Transverse colon (tissue), 4 donors: ENCODE data around the gene MOB3C. TPM values are rescaled to one million over a fixed set of nuclear protein-coding genes. Genes with fewer than 3 reads are reported as not detected.

Experiments
- DNase-seq: peaks from one replicate; pipeline ENCODE4 v3.0.0-alpha.2; 2019
- H3K27ac ChIP-seq, 4 donors: fragments of 200-600 bp; sonication (generic); 2 replicates each; pipeline ENCODE4 v1.5.1; 2016 to 2018; ENCODE audit warnings: inconsistent platforms in 4 of 4
- H3K27me3 ChIP-seq: fragments of 200-600 bp; sonication (generic); 2 replicates; pipeline ENCODE4 v1.5.1; 2017; ENCODE audit warnings: inconsistent platforms
- H3K36me3 ChIP-seq, 4 donors: fragments of 200-600 bp; sonication (generic); 2 replicates each; pipeline ENCODE4 v1.5.1; 2017 to 2019; ENCODE audit warnings: inconsistent platforms in 4 of 4
- H3K4me1 ChIP-seq, 4 donors: fragments of 200-600 bp; sonication (generic); 2 replicates each; pipeline ENCODE4 v1.5.1; 2017 to 2020; ENCODE audit warnings: inconsistent platforms in 4 of 4
- H3K4me3 ChIP-seq, 4 donors: fragments of 200-600 bp; sonication (generic); 1 replicate in 1 of 4; 2 replicates in 3 of 4; pipeline versions ENCODE4 v1.5.1 to v1.6.1; 2017 to 2019; ENCODE audit warnings: inconsistent platforms in 4 of 4
- H3K9me3 ChIP-seq, 2 donors: fragments of 200-600 bp; sonication (generic); 2 replicates each; pipeline ENCODE4 v1.5.1; 2017 to 2019; ENCODE audit warnings: inconsistent platforms in 2 of 2
- EP300 ChIP-seq: sonication (generic); formaldehyde crosslinking; IDR thresholded peaks from one replicate; pipeline ENCODE4 v1.6.1; 2017; ENCODE audit warnings: antibody characterized with exemption, low read depth
- POLR2A ChIP-seq: fragments of 450-650 bp; IDR thresholded peaks from one replicate; pipeline ENCODE4 v1.6.1; 2016; ENCODE audit warnings: antibody characterized with exemption, mild to moderate bottlenecking, moderate library complexity
- POLR2AphosphoS5 ChIP-seq, 3 donors: sonication (generic); formaldehyde crosslinking; IDR thresholded peaks; one replicate each; pipeline ENCODE4 v1.6.1; 2016; ENCODE audit warnings: antibody characterized with exemption in 3 of 3
- WGBS, 2 donors: methylation state at CpG; one replicate each; pipeline ENCODE4 v1.1.5; 2018; ENCODE audit warnings: low coverage in 1 of 2; 5-methylcytosine and 5-hydroxymethylcytosine counted together
- in situ Hi-C, 4 donors: fragments of 200-750 bp; cut with MboI; loops; one replicate each; pipeline versions ENCODE4 v1.15.0 to v1.15.1; 2017; ENCODE audit warnings: low sequenced_read_pairs in 3 of 4, low pct_ligation_motif_present in 1 of 4, low pct_unique_long_range_greater_than_20kb in 1 of 4
- intact Hi-C: fragments of 100-400 bp; cut with DNase I; formaldehyde crosslinking; loops from one replicate; pipeline ENCODE4 v1.15.1; 2023; ENCODE audit warnings: low total_unique reads
- total RNA-seq, 4 donors: library from RNA; depleted of rRNA; stranded (reverse); fragments of >200 nt; gene quantifications; one replicate each; pipeline ENCODE4 v1.1.0, GENCODE V29; 2016
- TF ChIP-seq, protein P1 (sequence below), 5 experiments: fragments of 200-600 bp in 3 of 5; fragments of 450-650 bp in 2 of 5; sonication (generic) in 3 of 5; IDR thresholded peaks; 1 replicate in 2 of 5; 2 replicates in 3 of 5; pipeline ENCODE4 v1.5.1; 2016 to 2017; ENCODE audit warnings: antibody characterized with exemption in 5 of 5, inconsistent platforms in 3 of 5, mild to moderate bottlenecking in 2 of 5, moderate library complexity in 1 of 5

Gene MOB3C
- total RNA-seq, 4 donors from 2014 or later, result 12.9 to 20.6 (median 14.8) TPM

DNA sequence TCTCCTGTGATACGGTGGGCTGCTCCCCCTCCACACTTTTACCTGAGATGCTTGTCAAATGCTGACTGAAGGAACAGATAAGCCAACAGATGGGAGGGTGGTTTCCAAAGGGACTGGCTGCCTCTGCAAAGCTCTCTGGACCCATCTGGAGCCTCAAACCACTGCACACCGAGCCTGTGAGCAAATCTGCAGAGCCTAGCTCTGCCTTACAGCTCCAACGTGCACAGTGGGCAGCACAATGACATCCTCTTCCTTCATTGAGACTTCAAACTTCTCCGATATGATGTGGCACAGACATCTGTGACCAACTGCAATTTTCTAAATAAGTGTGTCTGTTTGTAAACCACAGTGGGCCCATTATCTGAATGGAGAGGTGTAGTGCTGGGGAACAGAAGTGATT lies 38.9 kb downstream of the MOB3C start:
- in situ Hi-C loops, result no loop called here
- Histone ChIP-seq H3K36me3 (peaks cover 0 to 45% (median 8%) of the 10 kb centered on the region in 4 donors), H3K27me3 (no peaks in the 10 kb centered on the region), H3K27ac (no peak overlapping the region), H3K9me3 (no peaks in the 10 kb centered on the region), H3K4me1 (no peaks in the 10 kb centered on the region), H3K4me3 (no peak overlapping the region)
- 90% methylated on average over 4 of the region's 4 CpGs; no CpG with 5 or more reads in 1 of the 2 donors for WGBS, 2 donors
- DNase-seq, result no peak
- no peak for TF ChIP-seq POLR2A
- TF ChIP-seq EP300, result no peak
- no peak for TF ChIP-seq POLR2AphosphoS5 (IDR thresholded peaks at IDR 0.05)
- TF ChIP-seq, protein P1, sequence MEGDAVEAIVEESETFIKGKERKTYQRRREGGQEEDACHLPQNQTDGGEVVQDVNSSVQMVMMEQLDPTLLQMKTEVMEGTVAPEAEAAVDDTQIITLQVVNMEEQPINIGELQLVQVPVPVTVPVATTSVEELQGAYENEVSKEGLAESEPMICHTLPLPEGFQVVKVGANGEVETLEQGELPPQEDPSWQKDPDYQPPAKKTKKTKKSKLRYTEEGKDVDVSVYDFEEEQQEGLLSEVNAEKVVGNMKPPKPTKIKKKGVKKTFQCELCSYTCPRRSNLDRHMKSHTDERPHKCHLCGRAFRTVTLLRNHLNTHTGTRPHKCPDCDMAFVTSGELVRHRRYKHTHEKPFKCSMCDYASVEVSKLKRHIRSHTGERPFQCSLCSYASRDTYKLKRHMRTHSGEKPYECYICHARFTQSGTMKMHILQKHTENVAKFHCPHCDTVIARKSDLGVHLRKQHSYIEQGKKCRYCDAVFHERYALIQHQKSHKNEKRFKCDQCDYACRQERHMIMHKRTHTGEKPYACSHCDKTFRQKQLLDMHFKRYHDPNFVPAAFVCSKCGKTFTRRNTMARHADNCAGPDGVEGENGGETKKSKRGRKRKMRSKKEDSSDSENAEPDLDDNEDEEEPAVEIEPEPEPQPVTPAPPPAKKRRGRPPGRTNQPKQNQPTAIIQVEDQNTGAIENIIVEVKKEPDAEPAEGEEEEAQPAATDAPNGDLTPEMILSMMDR (IDR thresholded peaks at IDR 0.05), result no peak
- intact Hi-C loops, result no loop called here

DNA sequence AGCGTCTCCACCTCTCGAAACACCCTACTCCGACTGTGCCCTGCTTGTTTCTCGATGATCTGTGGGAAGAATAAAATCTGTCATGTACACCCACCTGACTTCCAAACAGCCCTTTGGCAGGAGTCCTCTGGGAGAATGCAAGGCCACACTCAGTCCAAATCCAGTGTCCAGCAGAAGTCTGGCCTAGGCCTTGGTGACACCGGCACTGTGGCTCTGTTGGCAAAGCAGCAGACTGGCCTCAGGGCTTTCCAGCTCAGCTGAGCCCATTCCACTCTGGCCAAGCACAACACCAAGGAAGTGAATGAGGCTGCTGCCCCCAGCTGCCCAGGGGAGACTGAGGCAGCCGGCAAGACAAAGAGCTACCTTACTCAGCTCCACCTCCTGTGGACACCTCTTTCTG lies 40.0 kb downstream of the MOB3C start:
- no peaks in the 10 kb centered on the region for H3K27me3 ChIP-seq
- H3K9me3 ChIP-seq, result no peaks in the 10 kb centered on the region
- in situ Hi-C loops, result no loop called here
- TF ChIP-seq, protein P1 (IDR thresholded peaks at IDR 0.05), result no peak
- no peak for TF ChIP-seq EP300
- no peak for TF ChIP-seq POLR2AphosphoS5 (IDR thresholded peaks at IDR 0.05)
- 95% methylated on average over 5 of the region's 6 CpGs; no CpG with 5 or more reads in 1 of the 2 donors for WGBS, 2 donors
- peaks cover 0 to 41% (median 4%) of the 10 kb centered on the region in 4 donors for H3K36me3 ChIP-seq
- no peak overlapping the region for H3K4me3 ChIP-seq
- H3K4me1 ChIP-seq, result no peaks in the 10 kb centered on the region
- intact Hi-C loops, result no loop called here
- DNase-seq, result no peak
- no peak overlapping the region for H3K27ac ChIP-seq

DNA sequence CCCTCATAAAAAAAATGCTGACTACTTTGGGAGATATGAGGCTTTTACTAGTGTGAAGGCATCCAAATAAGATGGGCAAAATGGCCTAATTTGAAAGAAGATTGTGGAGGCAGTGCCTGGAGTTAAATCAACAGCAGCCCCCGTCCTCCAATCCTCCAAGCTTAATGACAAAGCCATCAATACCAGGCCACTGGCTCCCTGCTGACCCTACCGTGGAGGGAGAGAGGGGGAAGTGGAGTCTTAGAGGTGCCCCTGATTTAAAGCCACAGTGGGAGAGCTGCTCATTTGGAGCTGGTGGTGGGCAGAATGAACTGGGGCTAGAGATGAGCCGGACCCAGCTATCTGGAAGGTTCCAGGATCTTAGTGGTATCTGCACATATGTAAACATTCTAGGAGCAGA lies 40.8 kb downstream of the MOB3C start:
- Histone ChIP-seq H3K4me1 (no peaks in the 10 kb centered on the region), H3K36me3 (peaks cover 0 to 41% (median 4%) of the 10 kb centered on the region in 4 donors), H3K27ac (no peak overlapping the region), H3K4me3 (no peak overlapping the region), H3K27me3 (no peaks in the 10 kb centered on the region), H3K9me3 (no peaks in the 10 kb centered on the region)
- intact Hi-C loops, result no loop called here
- TF ChIP-seq, protein P1 (IDR thresholded peaks at IDR 0.05), result no peak
- TF ChIP-seq POLR2A (no peak), EP300 (no peak), POLR2AphosphoS5 (IDR thresholded peaks at IDR 0.05) (no peak)
- in situ Hi-C loops, result no loop called here
- DNase-seq, result no peak
- WGBS, 2 donors, result 82% methylated on average over 3 of the region's 3 CpGs; no CpG with 5 or more reads in 1 of the 2 donors

DNA sequence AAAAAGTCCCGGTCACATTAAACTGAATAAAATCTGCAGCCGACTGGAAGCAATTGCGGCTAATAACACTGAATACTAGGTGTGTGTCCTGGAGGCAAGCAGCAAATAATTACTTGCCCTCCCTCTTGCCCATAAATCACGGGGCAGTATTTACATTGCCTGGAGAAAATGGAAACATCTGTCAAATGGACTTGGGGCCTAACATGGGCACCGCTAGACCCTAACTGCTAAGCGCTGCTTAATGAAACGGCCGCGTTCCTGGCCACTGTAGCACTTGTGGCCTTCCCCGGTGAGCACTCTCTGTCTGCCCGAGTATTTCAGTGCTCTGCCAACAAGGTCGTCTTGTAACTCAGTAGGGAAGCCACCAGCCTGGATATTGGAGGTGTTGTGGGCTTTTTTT lies 41.3 kb downstream of the MOB3C start:
- DNase-seq, result no peak
- Histone ChIP-seq H3K27ac (no peak overlapping the region), H3K4me1 (no peaks in the 10 kb centered on the region), H3K4me3 (no peak overlapping the region), H3K36me3 (peaks cover 0 to 41% (median 4%) of the 10 kb centered on the region in 4 donors), H3K9me3 (no peaks in the 10 kb centered on the region), H3K27me3 (no peaks in the 10 kb centered on the region)
- WGBS, 2 donors, result 83 to 88% methylated on average over 9 to 12 of the region's 12 CpGs
- in situ Hi-C loops, result no loop called here
- TF ChIP-seq, protein P1 (IDR thresholded peaks at IDR 0.05), result no peak
- TF ChIP-seq POLR2AphosphoS5 (IDR thresholded peaks at IDR 0.05) (no peak), POLR2A (no peak), EP300 (no peak)
- intact Hi-C loops, result no loop called here
